ENCODE measurements around the gene FER. TPM values are rescaled to one million over a fixed set of nuclear protein-coding genes. Genes with fewer than 3 reads are reported as not detected.

Gene FER
- polyA plus RNA-seq, 1 donor from 2014 or later: 8.5 TPM

DNA sequence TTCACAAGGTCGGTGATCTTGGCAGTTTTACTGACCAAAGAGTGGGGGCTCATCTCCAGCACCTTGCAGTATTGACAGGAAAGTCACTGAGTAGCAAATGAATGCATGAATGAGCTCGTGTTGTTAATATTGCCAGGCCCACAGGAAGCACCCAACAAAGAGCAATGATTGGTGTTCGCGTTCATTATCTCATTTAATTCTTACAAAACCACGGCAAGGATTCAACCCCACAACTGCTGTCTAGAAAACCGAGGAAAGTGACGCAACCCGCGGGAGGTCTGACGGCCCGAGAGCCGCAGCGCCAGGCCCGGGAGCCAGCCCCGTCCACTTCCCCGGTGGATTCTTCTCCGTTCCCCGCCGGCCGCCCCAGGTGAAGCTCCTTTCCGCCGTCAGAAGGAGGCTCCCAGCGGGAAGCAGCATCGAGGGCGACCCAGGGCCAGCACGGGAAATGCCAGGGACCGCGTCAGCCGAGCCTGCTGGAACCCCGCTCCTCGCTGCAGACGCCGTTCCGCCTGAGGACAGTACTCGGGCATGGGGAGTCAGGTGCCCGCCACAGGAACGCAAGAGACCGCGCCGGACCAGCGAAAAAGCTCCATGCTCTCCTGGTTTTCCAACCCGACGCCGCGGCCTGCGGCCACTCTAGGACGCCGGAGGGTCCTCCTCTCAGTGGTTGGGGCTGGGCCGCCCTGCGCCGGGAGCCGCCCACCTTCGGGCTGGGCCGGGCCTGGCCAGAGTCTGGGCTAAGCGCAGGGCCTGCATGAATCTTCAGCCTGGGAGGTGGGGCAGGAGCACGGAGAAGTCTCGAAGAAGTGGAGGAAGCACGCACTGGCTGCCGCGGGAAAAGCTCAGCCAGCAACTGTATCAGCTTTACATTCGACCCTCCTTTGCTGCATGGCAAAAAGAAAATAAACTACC, 19.8 kb upstream of the FER start:
- H2AFZ ChIP-seq (ENCODE audit: low read depth, low read length): no peak overlapping the region
- no peaks in the 10 kb centered on the region for H3K9me2 ChIP-seq (ENCODE audit: insufficient read depth, low read length)
- H3K4me3 ChIP-seq (ENCODE audit: low read length): peak overlapping the region; percentile 65
- peak overlapping the region; percentile 42 for H3K9ac ChIP-seq (ENCODE audit: low read length)
- H3K79me2 ChIP-seq (replicated peaks; ENCODE audit: insufficient read depth, low read length): no peaks in the 10 kb centered on the region
- TF ChIP-seq EP300 (conservative IDR thresholded peaks at IDR 0.05; ENCODE audit: poor library complexity, severe bottlenecking) (no peak), SMC3 (conservative IDR thresholded peaks at IDR 0.05; ENCODE audit: poor library complexity) (no peak), RAD21 (conservative IDR thresholded peaks at IDR 0.05) (no peak), POLR2AphosphoS5 (IDR thresholded peaks at IDR 0.05) (no peak), MXI1 (conservative IDR thresholded peaks at IDR 0.05; ENCODE audit: poor library complexity, severe bottlenecking) (no peak), EZH2 (IDR thresholded peaks at IDR 0.05; ENCODE audit: borderline replicate concordance, insufficient read depth, low read length, poor library complexity, severe bottlenecking) (no peak), TAF1 (IDR thresholded peaks at IDR 0.05; ENCODE audit: low read depth) (no peak)
- TF ChIP-seq, protein P1, sequence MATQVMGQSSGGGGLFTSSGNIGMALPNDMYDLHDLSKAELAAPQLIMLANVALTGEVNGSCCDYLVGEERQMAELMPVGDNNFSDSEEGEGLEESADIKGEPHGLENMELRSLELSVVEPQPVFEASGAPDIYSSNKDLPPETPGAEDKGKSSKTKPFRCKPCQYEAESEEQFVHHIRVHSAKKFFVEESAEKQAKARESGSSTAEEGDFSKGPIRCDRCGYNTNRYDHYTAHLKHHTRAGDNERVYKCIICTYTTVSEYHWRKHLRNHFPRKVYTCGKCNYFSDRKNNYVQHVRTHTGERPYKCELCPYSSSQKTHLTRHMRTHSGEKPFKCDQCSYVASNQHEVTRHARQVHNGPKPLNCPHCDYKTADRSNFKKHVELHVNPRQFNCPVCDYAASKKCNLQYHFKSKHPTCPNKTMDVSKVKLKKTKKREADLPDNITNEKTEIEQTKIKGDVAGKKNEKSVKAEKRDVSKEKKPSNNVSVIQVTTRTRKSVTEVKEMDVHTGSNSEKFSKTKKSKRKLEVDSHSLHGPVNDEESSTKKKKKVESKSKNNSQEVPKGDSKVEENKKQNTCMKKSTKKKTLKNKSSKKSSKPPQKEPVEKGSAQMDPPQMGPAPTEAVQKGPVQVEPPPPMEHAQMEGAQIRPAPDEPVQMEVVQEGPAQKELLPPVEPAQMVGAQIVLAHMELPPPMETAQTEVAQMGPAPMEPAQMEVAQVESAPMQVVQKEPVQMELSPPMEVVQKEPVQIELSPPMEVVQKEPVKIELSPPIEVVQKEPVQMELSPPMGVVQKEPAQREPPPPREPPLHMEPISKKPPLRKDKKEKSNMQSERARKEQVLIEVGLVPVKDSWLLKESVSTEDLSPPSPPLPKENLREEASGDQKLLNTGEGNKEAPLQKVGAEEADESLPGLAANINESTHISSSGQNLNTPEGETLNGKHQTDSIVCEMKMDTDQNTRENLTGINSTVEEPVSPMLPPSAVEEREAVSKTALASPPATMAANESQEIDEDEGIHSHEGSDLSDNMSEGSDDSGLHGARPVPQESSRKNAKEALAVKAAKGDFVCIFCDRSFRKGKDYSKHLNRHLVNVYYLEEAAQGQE (IDR thresholded peaks at IDR 0.05; ENCODE audit: borderline replicate concordance): no peak
- TF ChIP-seq, protein P2, sequence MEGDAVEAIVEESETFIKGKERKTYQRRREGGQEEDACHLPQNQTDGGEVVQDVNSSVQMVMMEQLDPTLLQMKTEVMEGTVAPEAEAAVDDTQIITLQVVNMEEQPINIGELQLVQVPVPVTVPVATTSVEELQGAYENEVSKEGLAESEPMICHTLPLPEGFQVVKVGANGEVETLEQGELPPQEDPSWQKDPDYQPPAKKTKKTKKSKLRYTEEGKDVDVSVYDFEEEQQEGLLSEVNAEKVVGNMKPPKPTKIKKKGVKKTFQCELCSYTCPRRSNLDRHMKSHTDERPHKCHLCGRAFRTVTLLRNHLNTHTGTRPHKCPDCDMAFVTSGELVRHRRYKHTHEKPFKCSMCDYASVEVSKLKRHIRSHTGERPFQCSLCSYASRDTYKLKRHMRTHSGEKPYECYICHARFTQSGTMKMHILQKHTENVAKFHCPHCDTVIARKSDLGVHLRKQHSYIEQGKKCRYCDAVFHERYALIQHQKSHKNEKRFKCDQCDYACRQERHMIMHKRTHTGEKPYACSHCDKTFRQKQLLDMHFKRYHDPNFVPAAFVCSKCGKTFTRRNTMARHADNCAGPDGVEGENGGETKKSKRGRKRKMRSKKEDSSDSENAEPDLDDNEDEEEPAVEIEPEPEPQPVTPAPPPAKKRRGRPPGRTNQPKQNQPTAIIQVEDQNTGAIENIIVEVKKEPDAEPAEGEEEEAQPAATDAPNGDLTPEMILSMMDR (IDR thresholded peaks at IDR 0.05; ENCODE audit: poor library complexity, severe bottlenecking): no peak
- H4K20me1 ChIP-seq (ENCODE audit: insufficient read depth): no peaks in the 10 kb centered on the region
- H3K27ac ChIP-seq (ENCODE audit: low read length): no peak overlapping the region
- H3K9me3 ChIP-seq (ENCODE audit: low read length): no peaks in the 10 kb centered on the region
- no peaks in the 10 kb centered on the region for H3K36me3 ChIP-seq (ENCODE audit: insufficient read depth, low read length)
- no peaks in the 10 kb centered on the region for H3F3A ChIP-seq (ENCODE audit: insufficient read depth, low read length, poor library complexity, severe bottlenecking)
- H3K27me3 ChIP-seq (ENCODE audit: insufficient read depth, low read depth, low read length): no peaks in the 10 kb centered on the region
- H3K4me2 ChIP-seq (ENCODE audit: low read length): no peak overlapping the region

DNA sequence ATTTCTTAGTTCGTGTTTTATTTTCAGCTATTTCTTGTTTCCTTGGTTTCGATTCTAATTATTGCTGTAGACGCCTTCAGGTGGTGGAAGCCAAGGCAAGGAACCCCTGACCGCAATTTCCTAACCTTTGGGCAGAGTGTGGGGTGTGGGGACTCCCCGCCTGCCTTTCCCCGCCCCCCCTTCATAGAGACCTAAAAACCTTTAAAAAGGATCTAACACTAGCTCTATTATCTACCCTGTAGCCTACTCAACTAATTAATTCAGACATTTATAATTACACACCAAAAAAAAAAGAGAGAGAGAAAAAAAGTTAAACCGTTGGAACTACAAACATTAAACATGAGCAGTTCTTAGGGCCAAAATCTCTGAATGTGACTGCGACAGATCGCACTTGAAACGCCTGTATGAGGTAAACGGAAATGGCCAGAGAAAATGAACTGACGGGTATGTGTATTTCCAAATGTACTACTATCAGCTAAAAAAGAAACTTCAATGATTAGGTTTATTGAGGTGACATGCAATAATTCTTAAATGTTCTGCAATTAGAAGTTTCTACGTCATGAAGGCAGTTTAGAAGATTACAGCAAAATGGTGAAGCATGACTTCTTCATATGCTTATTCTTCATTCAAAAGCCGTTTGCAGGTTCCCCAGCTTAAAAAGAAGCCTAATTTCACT, 19.0 kb upstream of the FER start:
- no peaks in the 10 kb centered on the region for H3K36me3 ChIP-seq (ENCODE audit: insufficient read depth, low read length)
- H3K9ac ChIP-seq (ENCODE audit: low read length): peak overlapping the region; percentile 42
- no peaks in the 10 kb centered on the region for H3K9me2 ChIP-seq (ENCODE audit: insufficient read depth, low read length)
- no peaks in the 10 kb centered on the region for H3K79me2 ChIP-seq (replicated peaks; ENCODE audit: insufficient read depth, low read length)
- H3F3A ChIP-seq (ENCODE audit: insufficient read depth, low read length, poor library complexity, severe bottlenecking): no peaks in the 10 kb centered on the region
- H3K27me3 ChIP-seq (ENCODE audit: insufficient read depth, low read depth, low read length): no peaks in the 10 kb centered on the region
- no peaks in the 10 kb centered on the region for H4K20me1 ChIP-seq (ENCODE audit: insufficient read depth)
- H3K9me3 ChIP-seq (ENCODE audit: low read length): no peaks in the 10 kb centered on the region
- H2AFZ ChIP-seq (ENCODE audit: low read depth, low read length): no peak overlapping the region
- no peak overlapping the region for H3K4me2 ChIP-seq (ENCODE audit: low read length)
- no peak for TF ChIP-seq SMC3 (conservative IDR thresholded peaks at IDR 0.05; ENCODE audit: poor library complexity)
- no peak for TF ChIP-seq TAF1 (IDR thresholded peaks at IDR 0.05; ENCODE audit: low read depth)
- TF ChIP-seq, protein P1 (IDR thresholded peaks at IDR 0.05; ENCODE audit: borderline replicate concordance): no peak
- TF ChIP-seq, protein P2 (IDR thresholded peaks at IDR 0.05; ENCODE audit: poor library complexity, severe bottlenecking): no peak
- TF ChIP-seq RAD21 (conservative IDR thresholded peaks at IDR 0.05): no peak
- no peak for TF ChIP-seq EP300 (conservative IDR thresholded peaks at IDR 0.05; ENCODE audit: poor library complexity, severe bottlenecking)
- TF ChIP-seq MXI1 (conservative IDR thresholded peaks at IDR 0.05; ENCODE audit: poor library complexity, severe bottlenecking): no peak
- TF ChIP-seq POLR2AphosphoS5 (IDR thresholded peaks at IDR 0.05): no peak
- TF ChIP-seq EZH2 (IDR thresholded peaks at IDR 0.05; ENCODE audit: borderline replicate concordance, insufficient read depth, low read length, poor library complexity, severe bottlenecking): no peak
- H3K27ac ChIP-seq (ENCODE audit: low read length): no peak overlapping the region
- peak overlapping the region; percentile 65 for H3K4me3 ChIP-seq (ENCODE audit: low read length)
